PFSK-1 (cell line): ENCODE data around the gene OXNAD1.

Experiments
- FOXP2 ChIP-seq: optimal IDR thresholded peaks from 2 replicates; pipeline ENCODE3; 2011; ENCODE audit warnings: borderline replicate concordance, control low read depth, inconsistent platforms; ENCODE audit not compliant: insufficient read depth; ENCODE audit errors: extremely low read length, extremely low read depth
- POLR2AphosphoS5 ChIP-seq: IDR thresholded peaks from 2 replicates; pipeline ENCODE4 v1.6.1; 2012; ENCODE audit warnings: low read depth, mild to moderate bottlenecking, control low read depth, low read length, moderate library complexity
- REST ChIP-seq, 2 experiments: IDR thresholded peaks; 2 replicates each; pipeline versions ENCODE4 v1.6.1 to v1.8.0; 2011 to 2012; ENCODE audit warnings: low read depth in 2 of 2, low read length in 2 of 2, control low read depth in 1 of 2, inconsistent platforms in 1 of 2, mild to moderate bottlenecking in 1 of 2, moderate library complexity in 1 of 2; ENCODE audit not compliant: insufficient read depth in 1 of 2
- SIN3A ChIP-seq: IDR thresholded peaks from 2 replicates; pipeline ENCODE4 v1.6.1; 2012; ENCODE audit warnings: mild to moderate bottlenecking, low read length, moderate library complexity, borderline replicate concordance; ENCODE audit not compliant: insufficient read depth
- TAF1 ChIP-seq: IDR thresholded peaks from 2 replicates; pipeline ENCODE4 v1.6.1; 2012; ENCODE audit warnings: low read length, control low read depth, borderline replicate concordance; ENCODE audit not compliant: insufficient read depth

Gene OXNAD1

GRCh38 chr3:16255726-16256125 lies 9.3 kb upstream of the OXNAD1 start:
- TF ChIP-seq TAF1 (no peak), POLR2AphosphoS5 (no peak), FOXP2 (no peak), REST (IDR thresholded peaks at IDR 0.05; ENCODE audit: insufficient read depth in 1 of 2, low read depth in 2 of 2, low read length in 2 of 2) (no peak), SIN3A (no peak)

- TF ChIP-seq TAF1 (no peak), FOXP2 (no peak), REST (IDR thresholded peaks at IDR 0.05; ENCODE audit: insufficient read depth in 1 of 2, low read depth in 2 of 2, low read length in 2 of 2) (no peak), SIN3A (no peak), POLR2AphosphoS5 (no peak)
These were observed 7.7 kb upstream of the OXNAD1 start for GRCh38 chr3:16257309-16257708.

GRCh38 chr3:16258177-16258576 lies 6.8 kb upstream of the OXNAD1 start:
- TF ChIP-seq FOXP2, result no peak
- no peak for TF ChIP-seq REST (IDR thresholded peaks at IDR 0.05; ENCODE audit: insufficient read depth in 1 of 2, low read depth in 2 of 2, low read length in 2 of 2)
- no peak for TF ChIP-seq TAF1
- no peak for TF ChIP-seq SIN3A

- no peak for TF ChIP-seq TAF1
- TF ChIP-seq REST (IDR thresholded peaks at IDR 0.05; ENCODE audit: insufficient read depth in 1 of 2, low read depth in 2 of 2, low read length in 2 of 2), result no peak
These were observed 6.1 kb upstream of the OXNAD1 start for GRCh38 chr3:16258866-16259265.

- TF ChIP-seq FOXP2 (no peak), TAF1 (no peak), REST (IDR thresholded peaks at IDR 0.05; ENCODE audit: insufficient read depth in 1 of 2, low read depth in 2 of 2, low read length in 2 of 2) (no peak), SIN3A (no peak), POLR2AphosphoS5 (no peak)
These were observed 5.0 kb upstream of the OXNAD1 start for GRCh38 chr3:16260046-16260445.
